ENCODE data around the gene SOHLH2. TPM values are rescaled to one million over a fixed set of nuclear protein-coding genes. Genes with fewer than 3 reads are reported as not detected.

SOHLH2 gene
- total RNA-seq, 1 experiment from 2014 or later, result 5.8 TPM

GRCh38 chr13:36258831-36259230, 44.5 kb upstream of the SOHLH2 start:
- ChIA-PET CTCF (no interaction called here), POLR2A (no interaction called here)
- Mint-ChIP-seq H3K36me3 (peaks cover 16% of the 10 kb centered on the region), H3K9me3 (0 out of 2 replicates have a peak, but pooled peaks cover 8% of the 10 kb centered on the region), H3K27me3 (ENCODE audit: low read depth) (no peaks in the 10 kb centered on the region; the same call in 1 of the 2 replicates), H3K4me3 (no peak overlapping the region), H3K27ac (no peak overlapping the region), H3K4me1 (peaks cover 12% of the 10 kb centered on the region)
- ATAC-seq (peak; percentile 64), DNase-seq (ENCODE audit: low spot score) (no peak)
- TF ChIP-seq ZSCAN18 (CRISPR knock-in tag; IDR thresholded peaks at IDR 0.05) (0 out of 2 replicates have a peak, but pooled peaks have one; percentile 50), TEAD1 (CRISPR knock-in tag; IDR thresholded peaks at IDR 0.05) (no peak), ZNF317 (CRISPR knock-in tag; IDR thresholded peaks at IDR 0.05; ENCODE audit: borderline replicate concordance, low read depth) (peak; percentile 29; the same call in 1 of the 2 replicates)

- H3K36me3 Mint-ChIP-seq, result peaks cover 27% of the 10 kb centered on the region
- H3K9me3 Mint-ChIP-seq, result peaks cover 11% of the 10 kb centered on the region
- DNase-seq (ENCODE audit: low spot score) (no peak), ATAC-seq (no peak)
- H3K27ac Mint-ChIP-seq, result no peak overlapping the region
- no peaks in the 10 kb centered on the region; the same call in 1 of the 2 replicates for H3K27me3 Mint-ChIP-seq (ENCODE audit: low read depth)
- POLR2A ChIA-PET, result no interaction called here
- TF ChIP-seq CREM (CRISPR knock-in tag; IDR thresholded peaks at IDR 0.05) (no peak), MYBL2 (CRISPR knock-in tag; IDR thresholded peaks at IDR 0.05) (no peak), MAX (CRISPR knock-in tag; IDR thresholded peaks at IDR 0.05) (no peak), MLX (CRISPR knock-in tag; IDR thresholded peaks at IDR 0.05) (no peak), ZNF671 (CRISPR knock-in tag; IDR thresholded peaks at IDR 0.05) (no peak), TEAD1 (CRISPR knock-in tag; IDR thresholded peaks at IDR 0.05) (no peak), SMAD4 (CRISPR knock-in tag; IDR thresholded peaks at IDR 0.05) (no peak), OVOL2 (CRISPR knock-in tag; IDR thresholded peaks at IDR 0.05; ENCODE audit: borderline replicate concordance) (no peak), AFF4 (CRISPR knock-in tag; IDR thresholded peaks at IDR 0.05; ENCODE audit: borderline replicate concordance) (no peak), RORB (CRISPR knock-in tag; IDR thresholded peaks at IDR 0.05) (no peak), ZNF416 (CRISPR knock-in tag; IDR thresholded peaks at IDR 0.05) (no peak)
- H3K4me1 Mint-ChIP-seq, result no peaks in the 10 kb centered on the region
- no peak overlapping the region for H3K4me3 Mint-ChIP-seq
- CTCF ChIA-PET, result no interaction called here
Observed at GRCh38 chr13:36251526-36251925, 37.2 kb upstream of the SOHLH2 start.

- ATAC-seq, result no peak
- POLR2A ChIA-PET, result no interaction called here
- H3K9me3 Mint-ChIP-seq, result peaks cover 11% of the 10 kb centered on the region
- CTCF ChIA-PET, result interaction anchor here (1.4 kb wide), 1 partner anchor 32 kb away, joined by 4 read pairs; no protein-coding TSS in a partner anchor
- no peak overlapping the region for H3K27ac Mint-ChIP-seq
- no peak for TF ChIP-seq E2F5 (CRISPR knock-in tag; IDR thresholded peaks at IDR 0.05)
- no peak for TF ChIP-seq ATF6 (CRISPR knock-in tag; IDR thresholded peaks at IDR 0.05)
- no peak for TF ChIP-seq FOXK1 (CRISPR knock-in tag; IDR thresholded peaks at IDR 0.05)
- TF ChIP-seq CDX4 (CRISPR knock-in tag; IDR thresholded peaks at IDR 0.05; ENCODE audit: borderline replicate concordance), result no peak
- TF ChIP-seq ZBTB43 (CRISPR knock-in tag; IDR thresholded peaks at IDR 0.05), result no peak
- TF ChIP-seq GTF2I (CRISPR knock-in tag; conservative IDR thresholded peaks at IDR 0.05), result no peak
- H3K4me3 Mint-ChIP-seq, result no peak overlapping the region
- no peaks in the 10 kb centered on the region; the same call in 1 of the 2 replicates for H3K27me3 Mint-ChIP-seq (ENCODE audit: low read depth)
- no peak for DNase-seq (ENCODE audit: low spot score)
- H3K36me3 Mint-ChIP-seq, result peaks cover 30% of the 10 kb centered on the region
- no peaks in the 10 kb centered on the region for H3K4me1 Mint-ChIP-seq
Observed at GRCh38 chr13:36251017-36251416, 36.7 kb upstream of the SOHLH2 start.

Data from WTC11 (cell line).